Posterior vena cava (tissue), 2 donors: ENCODE measurements around the gene C14orf180. TPM values are rescaled to one million over a fixed set of nuclear protein-coding genes. Genes with fewer than 3 reads are reported as not detected.
"Not testable (repeated sequence)": the region's sequence is repeated elsewhere in the genome, so short reads cannot be mapped to it uniquely, and the experiment has no call there.

Experiments used
- DNase-seq: peaks from one replicate; pipeline ENCODE4 v3.0.0-alpha.2; 2020; ENCODE audit warnings: low spot score
- intact Hi-C, 2 donors: fragments of 100-400 bp; cut with DNase I; formaldehyde crosslinking; loops; one replicate each; pipeline versions ENCODE4 v1.14.1 to v1.14.2; 2022 to 2023
- total RNA-seq, 2 donors: library from RNA; stranded (reverse); fragmentation: NEBNext Ultra II Directional; extraction: Animal tissue kit (Norgen Biotek cat#: 25700); gene quantifications; one replicate each; pipeline ENCODE4 v1.2.1, GENCODE V29; 2021
- donor health status: DM: yes; HTN: yes; CAD: no.
- donor health status: DM: yes; HTN: yes; CAD: no.

The C14orf180 gene
- total RNA-seq, 2 donors from 2014 or later: 1.4 to 5.9 TPM

- no peak for DNase-seq
- intact Hi-C loops: no loop called here
These were observed 54.7 kb downstream of the C14orf180 start for GRCh38 chr14:104634138-104634760.

GRCh38 chr14:104634886-104635570 is 55.5 kb downstream of the C14orf180 start:
- intact Hi-C loops: loop anchor here (5.0 kb wide), 1 partner anchor 498 kb away; the partner anchor contains the start of gene KIF26A (in 2 of the 2)
- no peak for DNase-seq

DNA sequence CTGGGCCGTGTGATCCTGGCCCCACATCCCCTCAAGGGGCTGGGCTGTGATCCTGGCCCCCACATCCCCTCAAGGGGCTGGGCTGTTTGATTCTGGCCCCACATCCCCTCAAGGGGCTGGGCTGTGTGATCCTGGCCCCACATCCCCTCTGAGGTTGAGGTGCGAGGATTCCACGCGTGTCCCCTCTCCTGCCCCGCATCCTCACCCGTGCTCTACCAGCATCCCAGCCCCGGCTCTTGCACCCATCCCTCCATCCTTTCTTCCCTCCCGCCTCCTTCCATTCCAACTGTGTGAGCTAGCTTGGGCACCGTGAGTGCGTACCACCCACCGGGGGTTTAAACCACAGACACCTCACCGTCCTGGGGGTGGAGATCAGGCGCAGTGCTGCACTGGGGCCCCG is 56.2 kb downstream of the C14orf180 start:
- DNase-seq: no peak
- intact Hi-C loops: loop anchor here (5.0 kb wide), 1 partner anchor 498 kb away; the partner anchor contains the start of gene KIF26A (in 2 of the 2)

GRCh38 chr14:104636131-104636530 is 56.6 kb downstream of the C14orf180 start:
- intact Hi-C loops: loop anchor here (5.0 kb wide), 1 partner anchor 499 kb away; the partner anchor contains the start of gene KIF26A (in 2 of the 2)
- no peak for DNase-seq

- intact Hi-C loops: loop anchor here (5.0 kb wide), 1 partner anchor 500 kb away; the partner anchor contains the start of gene KIF26A (in 2 of the 2)
- DNase-seq: not testable (repeated sequence)
These were observed 57.4 kb downstream of the C14orf180 start for GRCh38 chr14:104636846-104637545.

GRCh38 chr14:104637546-104638003 is 58.0 kb downstream of the C14orf180 start:
- intact Hi-C loops: loop anchor here (5.0 kb wide), 1 partner anchor 500 kb away; the partner anchor contains the start of gene KIF26A (in 2 of the 2)
- no peak for DNase-seq

- intact Hi-C loops: loop anchor here (5.0 kb wide), 1 partner anchor 501 kb away; the partner anchor contains the start of gene KIF26A (in 2 of the 2)
- no peak for DNase-seq
These were observed 58.6 kb downstream of the C14orf180 start for GRCh38 chr14:104638190-104638589.

DNA sequence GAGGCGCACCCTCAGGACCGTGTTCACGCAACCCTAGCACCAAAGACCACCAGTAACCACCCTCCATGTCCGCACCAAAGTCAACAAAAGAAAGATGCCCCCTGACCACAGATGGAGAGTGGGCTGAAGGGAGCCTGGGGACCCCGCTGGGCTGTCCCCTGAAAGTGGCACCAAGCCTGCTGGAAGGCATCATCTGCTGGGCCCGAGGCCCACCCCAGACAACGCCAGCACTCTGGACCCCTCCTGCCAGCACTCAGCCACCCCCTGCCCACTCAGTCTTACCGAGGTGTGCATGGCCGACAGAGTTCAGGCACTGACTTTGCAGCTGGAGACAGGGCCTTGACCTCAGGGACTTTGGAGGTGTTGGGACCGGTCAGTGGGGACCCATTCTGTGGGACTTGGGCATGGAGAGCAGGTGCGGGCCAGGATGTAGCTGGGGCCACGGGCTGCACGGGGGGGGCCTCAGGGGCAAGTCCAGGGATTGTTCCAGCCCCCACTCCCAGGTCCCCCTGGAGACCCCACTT is 59.4 kb downstream of the C14orf180 start:
- intact Hi-C loops: loop anchor here (5.0 kb wide), 1 partner anchor 502 kb away; the partner anchor contains the start of gene KIF26A (in 2 of the 2)
- DNase-seq: no peak

DNA sequence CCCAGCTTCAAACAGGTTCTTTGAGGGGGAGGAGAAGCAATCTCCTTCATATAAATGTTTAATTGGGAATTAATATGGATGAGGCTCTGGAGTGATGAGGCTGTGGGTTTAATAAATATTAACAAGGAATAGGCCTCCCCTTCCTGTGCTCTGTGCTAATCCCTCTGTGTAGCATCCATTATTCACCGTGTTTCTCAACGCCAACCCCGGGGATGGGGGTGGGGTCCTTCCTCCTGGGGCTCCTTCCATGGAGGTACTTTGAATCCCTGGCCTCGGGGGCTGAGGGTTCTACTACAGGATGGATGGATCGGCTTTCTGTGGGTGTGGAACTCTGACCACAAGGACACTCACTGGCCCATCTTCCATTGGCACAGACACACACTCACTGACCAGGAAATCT is 59.9 kb downstream of the C14orf180 start:
- no peak for DNase-seq
- intact Hi-C loops: loop anchor here (5.0 kb wide), 1 partner anchor 502 kb away; the partner anchor contains the start of gene KIF26A (in 2 of the 2)

Other genes starting within 250 kb of the C14orf180 start
- gene TMEM179, start 25.0 kb downstream of the C14orf180 start, total RNA-seq: under 1 TPM in 1 of 2 donors, not detected in 1; 0.38 TPM
- 10 to 100 TPM; 70.5 to 78.7 TPM for gene INF2, start 109.9 kb downstream of the C14orf180 start, total RNA-seq
- gene ADSS1, start 144.5 kb downstream of the C14orf180 start, total RNA-seq: 10 to 100 TPM in 1 of 2 donors, 1 to 10 TPM in 1; 8.2 to 10.2 TPM
- gene SIVA1, start 173.4 kb downstream of the C14orf180 start, total RNA-seq: 10 to 100 TPM; 58.3 to 66.1 TPM
- 100 to 1,000 TPM; 115 to 143 TPM for gene AKT1, start 216.0 kb downstream of the C14orf180 start, total RNA-seq
- gene ZBTB42, start 221.3 kb downstream of the C14orf180 start, total RNA-seq: 1 to 10 TPM; 3.3 to 3.8 TPM